GM12891 (cell line): ENCODE data around the gene TNFAIP2.

Experiments
- DNase-seq: peaks from one replicate; pipeline ENCODE4 v3.0.0; 2011; ENCODE audit warnings: low spot score; ENCODE audit not compliant: insufficient read length
- FAIRE-seq: peaks from 2 replicates; lab custom pipeline; 2011; peaks lifted over from hg19 to GRCh38; lab: Jason Lieb, UNC
- PAX5 ChIP-seq: IDR thresholded peaks from 2 replicates; pipeline ENCODE4 v1.6.1; 2011; ENCODE audit warnings: low read length, moderate library complexity, mild to moderate bottlenecking; ENCODE audit not compliant: insufficient read depth, severe bottlenecking
- POLR2A ChIP-seq: IDR thresholded peaks from 2 replicates; pipeline ENCODE4 v1.6.1; 2011; ENCODE audit warnings: low read depth, low read length, control low read depth
- POLR2AphosphoS5 ChIP-seq: IDR thresholded peaks from 2 replicates; pipeline ENCODE4 v1.6.1; 2011; ENCODE audit warnings: low read depth, low read length, control low read depth
- POU2F2 ChIP-seq: IDR thresholded peaks from 2 replicates; pipeline ENCODE4 v1.6.1; 2011; ENCODE audit warnings: low read depth, mild to moderate bottlenecking, control low read depth, low read length, moderate library complexity
- SPI1 ChIP-seq: IDR thresholded peaks from 2 replicates; pipeline ENCODE4 v1.6.1; 2011; ENCODE audit warnings: low read depth, low read length, control low read depth
- TAF1 ChIP-seq: IDR thresholded peaks from 2 replicates; pipeline ENCODE4 v1.6.1; 2011; ENCODE audit warnings: low read depth, low read length, control low read depth

TNFAIP2 gene

DNA sequence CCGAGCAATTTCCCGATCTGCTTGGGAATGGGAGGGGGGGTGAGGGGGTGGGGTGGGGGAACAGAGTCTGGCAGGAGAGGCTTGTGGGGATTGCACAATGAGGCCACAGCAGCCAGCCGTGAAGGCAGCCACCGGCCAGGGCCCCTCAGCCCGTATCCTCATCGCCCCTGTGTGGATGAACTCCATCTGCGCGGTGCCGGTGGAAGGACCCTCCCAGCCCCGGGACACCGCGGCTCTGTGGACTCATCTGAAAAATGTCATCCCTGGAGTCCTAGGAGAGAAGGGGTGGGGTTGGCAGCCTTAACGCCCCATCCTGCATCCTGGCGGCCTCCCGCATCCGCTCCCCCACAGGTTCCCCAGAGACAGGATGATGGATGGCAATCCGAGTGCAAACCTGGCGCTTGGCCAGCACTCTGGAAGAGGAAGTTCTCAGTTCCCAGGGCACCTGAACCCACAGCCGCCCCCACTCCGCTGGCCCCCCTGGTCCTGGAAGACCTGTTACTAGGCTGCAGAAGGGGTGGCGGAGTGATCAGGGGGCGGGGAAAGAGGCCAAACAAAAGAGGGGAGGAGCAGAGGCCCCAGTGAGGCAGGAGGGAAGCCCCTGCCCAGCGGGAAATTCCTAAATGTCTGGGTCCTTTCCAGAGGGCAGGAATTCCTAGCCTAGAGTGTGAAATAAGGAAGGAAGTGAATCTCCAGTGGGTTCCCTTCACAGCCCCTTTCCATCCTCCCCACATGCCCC, 1.2 kb upstream of the TNFAIP2 start:
- DNase-seq (peak; percentile 55), FAIRE-seq (no peak)
- TF ChIP-seq POLR2AphosphoS5 (no peak), PAX5 (no peak), SPI1 (no peak), POU2F2 (no peak), POLR2A (no peak), TAF1 (no peak)

DNA sequence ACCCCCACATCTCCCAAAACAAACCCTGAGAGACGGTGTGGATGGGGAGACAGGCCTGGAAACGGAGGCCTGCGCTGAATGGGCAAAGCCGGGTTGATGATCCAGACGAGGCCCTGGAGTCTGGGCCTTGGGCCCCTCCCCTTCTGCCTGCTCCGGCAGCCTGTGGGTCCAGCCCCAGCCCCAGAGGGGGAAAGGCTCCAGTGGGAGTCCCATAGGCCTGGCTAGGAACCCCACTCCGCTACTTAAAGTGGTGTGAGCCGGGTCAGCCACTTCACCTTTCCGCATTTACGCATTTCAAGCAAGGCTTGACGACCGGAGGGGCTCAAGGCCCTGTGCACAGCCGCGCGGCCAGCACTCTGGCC, 695 bp upstream of the TNFAIP2 start:
- TF ChIP-seq POLR2A: no peak
- TF ChIP-seq POU2F2: no peak
- no peak for TF ChIP-seq POLR2AphosphoS5
- no peak for TF ChIP-seq TAF1
- no peak for TF ChIP-seq SPI1
- FAIRE-seq (no peak), DNase-seq (no peak)

DNA sequence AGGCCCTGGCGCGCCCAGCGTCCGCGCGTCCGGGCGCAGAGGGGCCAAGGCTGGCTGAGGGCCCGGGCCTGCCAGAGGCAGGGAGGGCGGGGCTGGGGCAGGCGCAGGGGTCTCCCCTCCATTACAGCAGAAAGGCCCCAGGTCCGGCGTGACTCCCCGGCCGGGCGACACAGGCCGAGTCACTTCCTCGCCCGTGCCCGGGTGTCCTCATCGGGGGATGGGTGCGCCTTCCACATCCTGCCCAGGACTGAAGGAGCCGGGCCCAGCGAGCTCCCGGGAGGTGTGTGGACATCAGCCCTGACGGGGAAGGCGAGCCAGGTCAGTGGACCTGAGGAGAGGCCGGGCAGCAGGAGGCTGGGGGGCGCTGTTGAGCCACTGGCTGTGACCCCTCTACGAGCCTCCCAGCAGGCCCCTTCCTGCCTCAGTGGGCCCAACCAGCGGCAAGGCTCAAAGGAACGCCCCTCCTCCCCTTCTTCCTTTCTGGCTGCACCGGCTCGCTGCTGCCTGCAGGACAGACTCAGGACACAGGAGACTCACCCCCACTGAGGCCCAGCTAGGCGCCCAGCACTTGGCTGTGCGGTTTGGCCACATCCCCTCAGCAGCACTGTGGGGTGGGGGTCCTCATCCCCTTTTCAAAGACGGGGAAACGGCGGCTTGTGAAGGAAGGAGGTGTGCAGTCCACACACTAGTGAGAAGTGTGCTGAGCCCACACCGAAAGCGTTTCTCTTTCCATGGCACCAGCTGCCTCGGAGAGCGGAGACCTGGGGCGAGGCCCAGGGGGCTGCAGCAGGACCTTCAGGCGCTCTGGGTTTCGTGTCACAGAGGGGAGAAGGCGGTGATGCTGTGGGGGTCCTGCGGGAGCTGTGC, 606 bp downstream of the TNFAIP2 start:
- TF ChIP-seq POLR2A (no peak), TAF1 (no peak), PAX5 (no peak), SPI1 (no peak), POLR2AphosphoS5 (no peak), POU2F2 (no peak)
- FAIRE-seq (peak; percentile 55), DNase-seq (peak; percentile 66)

DNA sequence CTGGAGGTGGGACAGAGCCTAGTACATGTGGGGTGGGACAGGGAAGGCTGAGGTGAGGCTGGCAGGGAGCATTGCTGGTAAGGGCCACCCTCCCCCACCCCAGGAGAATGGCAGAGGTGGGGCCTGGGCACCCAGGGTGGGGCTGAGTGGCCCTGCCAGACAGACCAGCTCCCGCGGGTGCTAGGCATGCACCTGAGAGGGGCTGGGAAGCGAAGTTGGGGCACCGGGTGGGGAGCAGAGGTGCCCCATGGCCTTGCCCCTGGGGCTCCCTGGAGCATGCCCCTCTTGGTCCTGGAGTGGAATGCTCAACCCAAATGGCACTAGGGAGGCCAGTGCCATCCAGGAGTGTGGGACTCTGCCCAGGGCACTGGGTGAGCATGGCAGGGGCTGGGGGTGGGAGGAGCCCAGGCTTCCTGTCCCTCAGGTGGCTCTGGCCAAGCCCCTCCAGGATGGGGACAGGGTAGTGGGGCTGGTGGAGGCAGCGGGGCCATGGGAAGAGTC, 1.3 kb downstream of the TNFAIP2 start:
- DNase-seq (no peak), FAIRE-seq (no peak)

DNA sequence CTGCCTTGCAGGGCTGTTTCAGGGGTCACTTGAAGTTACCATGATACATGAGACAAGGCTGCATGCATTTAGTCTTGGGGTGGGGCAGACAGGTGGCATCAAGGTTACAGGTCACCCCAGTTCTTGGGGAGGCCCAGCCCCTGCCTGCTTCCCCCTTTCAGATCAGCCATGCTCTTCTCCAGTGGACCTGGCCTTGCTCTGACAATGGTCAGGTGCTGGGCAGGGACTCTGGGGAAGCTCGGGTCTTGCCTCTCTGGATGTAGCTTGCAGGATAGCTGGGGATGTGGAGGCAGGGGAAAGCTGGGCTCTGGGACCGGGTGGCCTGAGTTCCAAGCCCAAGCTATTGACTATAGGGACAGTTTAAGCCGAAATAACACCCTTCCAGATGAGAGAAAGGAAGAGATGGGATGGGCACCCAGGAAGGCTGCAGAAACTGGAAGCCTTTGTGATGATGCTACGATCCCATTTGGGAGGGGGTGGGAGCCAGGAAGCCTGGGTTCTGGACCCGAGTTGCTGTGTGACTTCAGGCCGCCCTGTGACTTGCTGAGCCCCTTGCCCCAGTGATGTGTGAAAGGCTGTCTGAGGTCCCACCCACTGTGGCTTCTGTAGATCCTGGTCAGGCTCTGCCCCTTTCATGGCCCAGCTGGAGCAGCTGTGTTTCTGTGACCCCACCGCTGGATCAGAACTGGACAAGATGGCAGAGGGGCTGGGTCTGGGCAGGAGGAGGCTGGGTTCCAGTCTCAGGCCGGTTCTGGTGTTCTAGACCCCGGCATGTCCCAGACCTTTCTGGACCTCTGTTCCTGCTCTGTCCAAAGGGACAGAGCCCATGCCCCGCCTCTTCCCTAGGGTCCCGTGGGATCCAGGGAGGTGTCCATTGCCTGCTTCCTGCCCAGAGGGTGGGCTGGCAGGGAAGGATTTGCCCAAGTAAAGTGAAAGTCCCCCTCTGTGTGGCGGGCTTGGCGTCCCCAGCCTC, 2.1 kb downstream of the TNFAIP2 start:
- TF ChIP-seq SPI1 (no peak), POLR2AphosphoS5 (no peak), TAF1 (no peak), POU2F2 (no peak), POLR2A (no peak), PAX5 (no peak)
- DNase-seq: no peak
- no peak for FAIRE-seq

More for the DNA sequence above, 1.3 kb downstream of the TNFAIP2 start:
- TF ChIP-seq TAF1 (no peak), POU2F2 (no peak), POLR2AphosphoS5 (no peak), PAX5 (no peak), POLR2A (no peak), SPI1 (no peak)

DNA sequence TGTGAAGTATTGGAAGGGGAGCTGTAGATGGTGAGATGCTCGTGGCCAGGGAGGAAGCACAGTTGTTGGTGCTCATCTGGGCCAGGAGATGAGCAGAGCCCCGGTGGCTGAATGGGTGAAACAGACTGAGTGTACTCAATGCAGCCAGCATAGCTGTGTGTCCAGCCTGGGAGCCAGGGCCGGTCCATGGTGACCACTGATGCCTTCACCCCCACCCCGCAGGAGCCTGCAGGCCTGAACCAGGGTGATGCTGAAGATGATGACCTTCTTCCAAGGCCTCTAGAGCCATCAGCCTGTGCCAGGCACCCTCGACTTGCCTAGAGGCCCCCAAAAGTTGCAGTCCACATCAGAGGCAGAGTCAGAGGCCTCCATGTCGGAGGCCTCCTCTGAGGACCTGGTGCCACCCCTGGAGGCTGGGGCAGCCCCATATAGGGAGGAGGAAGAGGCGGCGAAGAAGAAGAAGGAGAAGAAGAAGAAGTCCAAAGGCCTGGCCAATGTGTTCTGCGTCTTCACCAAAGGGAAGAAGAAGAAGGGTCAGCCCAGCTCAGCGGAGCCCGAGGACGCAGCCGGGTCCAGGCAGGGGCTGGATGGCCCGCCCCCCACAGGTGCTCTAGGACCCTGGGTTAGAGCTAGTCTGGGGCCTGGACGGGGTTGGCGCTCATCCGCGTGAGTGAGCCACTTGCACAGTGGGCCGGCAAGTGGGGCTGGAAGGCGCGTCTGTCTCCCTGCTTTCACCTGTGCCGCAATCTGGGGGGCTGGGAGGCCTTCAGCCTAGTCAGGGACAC, 3.0 kb downstream of the TNFAIP2 start:
- DNase-seq (no peak), FAIRE-seq (no peak)
- TF ChIP-seq POLR2A (no peak), SPI1 (no peak), POLR2AphosphoS5 (no peak), POU2F2 (no peak), TAF1 (no peak)

DNA sequence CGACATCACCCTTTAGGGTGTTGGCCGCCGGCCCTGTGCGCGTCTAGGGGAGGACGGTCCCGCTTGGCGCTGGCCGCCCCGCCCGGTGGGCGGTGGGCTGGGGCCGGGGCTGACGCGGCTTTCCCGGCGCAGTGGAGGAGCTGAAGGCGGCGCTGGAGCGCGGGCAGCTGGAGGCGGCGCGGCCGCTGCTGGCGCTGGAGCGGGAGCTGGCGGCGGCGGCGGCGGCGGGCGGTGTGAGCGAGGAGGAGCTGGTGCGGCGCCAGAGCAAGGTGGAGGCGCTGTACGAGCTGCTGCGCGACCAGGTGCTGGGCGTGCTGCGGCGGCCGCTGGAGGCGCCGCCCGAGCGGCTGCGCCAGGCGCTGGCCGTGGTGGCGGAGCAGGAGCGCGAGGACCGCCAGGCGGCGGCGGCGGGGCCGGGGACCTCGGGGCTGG, 3.6 kb downstream of the TNFAIP2 start:
- FAIRE-seq (no peak), DNase-seq (no peak)
- TF ChIP-seq PAX5 (no peak), POU2F2 (no peak), POLR2AphosphoS5 (no peak), POLR2A (no peak), SPI1 (no peak), TAF1 (no peak)

DNA sequence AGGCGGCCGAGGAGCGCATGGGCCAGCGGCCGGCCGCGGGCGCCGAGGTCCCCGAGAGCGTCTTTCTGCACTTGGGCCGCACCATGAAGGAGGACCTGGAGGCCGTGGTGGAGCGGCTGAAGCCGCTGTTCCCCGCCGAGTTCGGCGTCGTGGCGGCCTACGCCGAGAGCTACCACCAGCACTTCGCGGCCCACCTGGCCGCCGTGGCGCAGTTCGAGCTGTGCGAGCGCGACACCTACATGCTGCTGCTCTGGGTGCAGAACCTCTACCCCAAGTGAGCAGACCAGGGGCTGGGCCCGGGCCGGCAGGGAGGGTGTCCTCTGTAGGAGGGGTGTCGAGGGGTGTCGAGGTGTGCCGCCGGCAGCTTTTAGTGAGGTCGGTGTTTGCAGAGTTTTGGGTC, 4.1 kb downstream of the TNFAIP2 start:
- DNase-seq (no peak), FAIRE-seq (no peak)
- no peak for TF ChIP-seq PAX5
- TF ChIP-seq POLR2AphosphoS5: no peak
- TF ChIP-seq POU2F2: no peak
- TF ChIP-seq TAF1: no peak
- no peak for TF ChIP-seq POLR2A
- no peak for TF ChIP-seq SPI1
